ENCODE data around the gene SPTBN1.

SPTBN1 gene

DNA sequence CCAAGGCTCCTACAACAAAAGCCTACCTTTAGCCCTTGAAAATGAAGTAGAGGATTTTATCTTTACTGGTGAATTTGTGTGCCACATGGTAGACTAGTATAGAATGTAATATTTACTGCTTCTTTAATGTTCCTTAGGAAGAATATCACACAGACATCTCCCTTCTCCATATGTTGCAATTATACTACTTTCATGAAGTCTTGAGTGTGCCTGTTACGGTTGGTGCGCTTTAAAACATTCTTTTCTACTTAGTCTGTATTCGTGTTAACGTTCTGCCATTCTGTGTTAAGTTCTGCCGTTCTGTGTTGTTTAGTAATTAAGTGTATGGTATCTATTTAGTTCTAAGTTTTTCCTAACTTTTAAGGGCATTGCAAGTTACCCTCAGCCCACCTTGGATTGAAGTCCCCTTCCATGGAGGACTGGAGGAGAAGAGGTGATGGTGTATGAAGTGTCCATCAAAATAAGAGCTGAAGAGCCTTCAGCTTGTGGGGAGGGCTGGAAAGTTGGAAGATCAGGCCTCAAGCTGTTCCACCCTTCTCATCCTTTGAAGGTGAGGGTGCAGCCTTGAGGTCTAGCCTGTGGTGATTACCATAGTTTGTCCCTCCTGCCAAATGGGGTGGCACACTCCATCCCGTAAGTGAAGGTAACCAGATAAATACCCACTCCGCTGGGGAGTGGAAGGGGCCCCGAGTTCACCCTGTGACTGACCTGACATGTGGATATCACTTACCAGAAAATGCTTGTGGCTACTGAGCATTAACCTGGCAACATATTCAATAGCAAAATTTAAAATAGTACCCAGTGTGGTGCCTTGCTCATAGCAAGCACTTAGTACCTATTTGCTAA lies 131.3 kb downstream of the SPTBN1 start:
- Histone ChIP-seq H3K27me3 (replicated peaks; ENCODE audit: control insufficient read depth, insufficient read depth, low read length) (no peaks in the 10 kb centered on the region), H3K36me3 (ENCODE audit: control insufficient read depth, insufficient read depth, low read length, severe bottlenecking) (peaks cover 6% of the 10 kb centered on the region), H3K9ac (ENCODE audit: low read length) (no peak overlapping the region), H3K4me1 (ENCODE audit: control insufficient read depth, insufficient read depth, low read length) (peaks cover 29% of the 10 kb centered on the region), H3K4me3 (ENCODE audit: low read length) (no peak overlapping the region), H3K9me3 (ENCODE audit: control insufficient read depth, low read length) (no peaks in the 10 kb centered on the region)
- DNase-seq (ENCODE audit: low read depth) = no peak

DNA sequence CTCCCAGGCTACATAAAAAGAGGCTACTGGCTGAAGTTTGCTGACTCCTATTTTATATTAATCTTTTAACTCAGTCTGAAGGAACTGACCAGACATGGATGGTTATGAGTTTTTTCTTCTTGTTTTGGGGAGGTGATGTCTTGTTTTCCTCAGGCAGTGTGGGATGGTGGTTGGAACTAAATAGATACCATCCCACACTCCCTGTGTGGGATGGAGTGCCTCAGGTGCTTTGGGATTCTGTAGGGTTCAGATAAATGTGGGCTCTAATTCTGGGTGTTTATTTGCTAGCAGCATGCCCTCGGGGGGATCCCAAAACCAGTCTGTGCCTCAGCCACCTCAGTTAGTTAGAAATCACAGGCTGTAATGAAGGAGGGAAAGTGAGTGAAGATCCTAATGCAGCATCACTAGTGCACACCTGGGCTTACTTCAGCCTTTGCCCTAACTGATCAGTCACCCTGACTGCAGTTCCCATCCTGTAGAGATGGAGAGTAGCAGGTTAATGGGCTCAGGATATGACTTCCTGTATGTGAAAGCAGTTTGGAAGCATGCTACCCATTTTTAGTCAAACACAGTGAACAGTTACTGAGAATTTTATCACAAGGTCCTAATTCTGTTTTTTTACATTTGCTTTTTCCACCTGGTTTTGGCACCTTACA lies 132.2 kb downstream of the SPTBN1 start:
- Histone ChIP-seq H3K4me3 (ENCODE audit: low read length) (no peak overlapping the region), H3K9ac (ENCODE audit: low read length) (no peak overlapping the region), H3K27me3 (replicated peaks; ENCODE audit: control insufficient read depth, insufficient read depth, low read length) (no peaks in the 10 kb centered on the region), H3K4me1 (ENCODE audit: control insufficient read depth, insufficient read depth, low read length) (peaks cover 29% of the 10 kb centered on the region), H3K9me3 (ENCODE audit: control insufficient read depth, low read length) (no peaks in the 10 kb centered on the region), H3K36me3 (ENCODE audit: control insufficient read depth, insufficient read depth, low read length, severe bottlenecking) (peaks cover 8% of the 10 kb centered on the region)
- DNase-seq (ENCODE audit: low read depth) = no peak

DNA sequence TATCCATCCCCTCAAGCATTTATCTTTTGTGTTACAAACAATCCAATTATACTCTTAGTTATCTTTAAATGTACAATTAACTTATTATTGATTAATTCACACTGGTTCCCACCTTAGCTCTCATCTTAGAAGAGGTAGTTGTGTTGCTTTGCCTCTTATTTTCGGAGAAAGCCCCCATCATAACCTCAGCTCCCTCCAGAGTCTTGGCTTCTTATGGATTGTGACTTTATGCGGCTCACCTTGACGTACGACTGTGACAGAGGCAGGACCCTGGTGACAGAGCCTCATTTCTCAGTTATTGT lies 132.9 kb downstream of the SPTBN1 start:
- H3K9ac ChIP-seq (ENCODE audit: low read length) = no peak overlapping the region
- H3K4me3 ChIP-seq (ENCODE audit: low read length) = no peak overlapping the region
- H3K36me3 ChIP-seq (ENCODE audit: control insufficient read depth, insufficient read depth, low read length, severe bottlenecking) = peaks cover 6% of the 10 kb centered on the region
- no peak for DNase-seq (ENCODE audit: low read depth)
- H3K4me1 ChIP-seq (ENCODE audit: control insufficient read depth, insufficient read depth, low read length) = peaks cover 29% of the 10 kb centered on the region
- H3K27me3 ChIP-seq (replicated peaks; ENCODE audit: control insufficient read depth, insufficient read depth, low read length) = no peaks in the 10 kb centered on the region
- no peaks in the 10 kb centered on the region for H3K9me3 ChIP-seq (ENCODE audit: control insufficient read depth, low read length)

DNA sequence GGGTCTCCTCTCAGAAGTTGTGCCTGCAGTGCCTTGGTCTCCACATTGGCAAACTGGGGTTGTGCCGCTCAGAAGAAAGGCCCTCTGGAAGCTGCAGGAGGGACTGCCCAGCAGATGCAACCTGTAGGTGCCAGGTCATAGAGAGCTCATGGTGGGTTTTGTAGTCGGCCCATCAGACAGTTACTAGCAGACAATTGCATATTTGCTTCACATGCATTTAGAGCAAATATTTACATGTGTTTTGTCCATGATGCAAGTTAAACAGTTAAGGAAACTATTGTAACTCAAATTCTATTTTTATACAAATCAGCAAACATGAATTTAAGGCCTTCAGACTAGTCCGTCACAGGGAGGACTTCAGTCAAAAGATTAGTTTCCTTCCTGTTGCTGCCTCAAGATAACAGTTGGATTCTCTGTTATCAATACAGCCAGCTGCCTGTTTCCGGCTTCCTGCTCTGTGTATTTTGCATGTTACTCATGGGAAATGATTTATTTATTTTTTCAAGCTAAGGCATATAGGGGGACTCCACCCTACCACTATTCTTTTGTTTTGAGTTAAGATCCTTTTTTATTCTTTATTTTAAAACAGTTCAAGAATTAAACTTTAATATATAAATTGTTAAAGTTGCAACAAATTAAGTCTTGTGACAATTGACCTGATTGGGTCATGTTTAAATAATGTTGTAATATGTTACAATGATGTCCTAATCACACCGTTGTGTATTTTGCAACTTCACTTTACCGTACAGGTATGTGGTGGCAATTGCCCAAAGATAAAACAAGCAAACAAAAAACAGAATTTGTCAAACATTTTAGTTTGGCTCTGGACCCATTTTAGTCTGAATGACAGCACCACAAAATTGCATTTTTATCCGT lies 133.5 kb downstream of the SPTBN1 start:
- no peak overlapping the region for H3K9ac ChIP-seq (ENCODE audit: low read length)
- H3K36me3 ChIP-seq (ENCODE audit: control insufficient read depth, insufficient read depth, low read length, severe bottlenecking) = peaks cover 6% of the 10 kb centered on the region
- no peak for DNase-seq (ENCODE audit: low read depth)
- H3K27me3 ChIP-seq (replicated peaks; ENCODE audit: control insufficient read depth, insufficient read depth, low read length) = no peaks in the 10 kb centered on the region
- peaks cover 29% of the 10 kb centered on the region for H3K4me1 ChIP-seq (ENCODE audit: control insufficient read depth, insufficient read depth, low read length)
- H3K4me3 ChIP-seq (ENCODE audit: low read length) = no peak overlapping the region
- H3K9me3 ChIP-seq (ENCODE audit: control insufficient read depth, low read length) = no peaks in the 10 kb centered on the region

DNA sequence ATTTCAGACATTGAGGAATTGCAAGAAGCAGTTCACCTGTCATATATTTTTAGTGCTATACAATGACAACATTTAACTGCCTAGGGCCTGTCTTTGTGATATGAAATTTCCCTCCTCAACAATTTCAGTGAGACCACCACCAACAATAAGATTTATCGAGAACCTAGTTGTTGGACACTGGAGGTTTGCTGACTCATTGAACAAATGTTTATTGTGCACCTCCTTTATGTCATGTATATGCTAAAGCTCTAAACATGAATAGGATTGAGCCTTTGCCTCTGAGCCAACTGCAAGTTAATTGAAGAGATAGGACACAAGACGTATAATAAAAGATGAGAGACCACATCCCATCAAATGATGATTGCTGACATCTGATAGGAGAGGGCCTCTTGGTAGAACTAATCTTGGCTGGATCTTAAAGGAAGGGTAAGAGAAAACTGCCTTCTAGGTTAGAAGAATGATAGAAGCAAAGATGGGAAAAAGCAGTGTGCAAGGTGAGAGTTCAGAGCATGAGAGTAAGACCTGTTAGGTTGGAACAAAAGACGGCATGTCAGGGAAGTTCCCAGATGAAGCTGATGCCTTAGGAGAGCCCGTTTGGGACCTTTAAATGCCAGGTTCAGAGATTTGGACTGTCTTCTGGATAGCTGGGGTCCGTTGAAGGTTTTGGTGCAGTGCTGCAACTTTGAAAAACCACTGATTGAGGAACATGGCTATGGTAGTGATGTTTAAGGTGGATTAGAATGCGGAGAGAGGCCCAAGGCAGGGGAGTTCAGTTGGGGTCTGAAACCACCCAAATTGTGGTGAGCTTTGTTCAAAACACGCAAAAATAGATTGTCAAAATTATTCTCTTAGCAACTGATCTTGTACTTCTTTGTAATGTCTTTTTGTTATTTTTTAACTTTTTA lies 134.3 kb downstream of the SPTBN1 start:
- Histone ChIP-seq H3K9ac (ENCODE audit: low read length) (no peak overlapping the region), H3K27me3 (replicated peaks; ENCODE audit: control insufficient read depth, insufficient read depth, low read length) (no peaks in the 10 kb centered on the region), H3K4me3 (ENCODE audit: low read length) (no peak overlapping the region), H3K4me1 (ENCODE audit: control insufficient read depth, insufficient read depth, low read length) (peaks cover 26% of the 10 kb centered on the region), H3K9me3 (ENCODE audit: control insufficient read depth, low read length) (no peaks in the 10 kb centered on the region), H3K36me3 (ENCODE audit: control insufficient read depth, insufficient read depth, low read length, severe bottlenecking) (peaks cover 6% of the 10 kb centered on the region)
- DNase-seq (ENCODE audit: low read depth) = no peak

DNA sequence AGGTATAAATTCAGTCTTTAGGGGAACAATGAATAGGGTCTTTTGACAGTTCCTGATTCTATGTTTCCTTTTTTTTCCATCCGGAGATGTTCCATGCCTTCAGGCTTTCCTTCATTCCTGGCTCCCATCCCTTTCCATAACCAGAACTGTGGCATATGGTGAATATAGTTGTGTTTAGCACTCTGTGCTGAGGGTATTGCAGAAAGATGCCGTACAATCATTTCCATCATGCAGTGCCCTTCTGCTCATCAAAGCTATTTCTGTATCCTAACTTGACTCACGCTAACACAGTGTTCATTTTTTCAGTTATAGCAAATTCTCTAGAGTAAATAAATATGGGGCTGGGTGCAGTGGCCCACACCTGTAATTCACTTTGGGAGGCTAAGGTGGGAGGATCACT lies 135.4 kb downstream of the SPTBN1 start:
- H3K9me3 ChIP-seq (ENCODE audit: control insufficient read depth, low read length) = no peaks in the 10 kb centered on the region

DNA sequence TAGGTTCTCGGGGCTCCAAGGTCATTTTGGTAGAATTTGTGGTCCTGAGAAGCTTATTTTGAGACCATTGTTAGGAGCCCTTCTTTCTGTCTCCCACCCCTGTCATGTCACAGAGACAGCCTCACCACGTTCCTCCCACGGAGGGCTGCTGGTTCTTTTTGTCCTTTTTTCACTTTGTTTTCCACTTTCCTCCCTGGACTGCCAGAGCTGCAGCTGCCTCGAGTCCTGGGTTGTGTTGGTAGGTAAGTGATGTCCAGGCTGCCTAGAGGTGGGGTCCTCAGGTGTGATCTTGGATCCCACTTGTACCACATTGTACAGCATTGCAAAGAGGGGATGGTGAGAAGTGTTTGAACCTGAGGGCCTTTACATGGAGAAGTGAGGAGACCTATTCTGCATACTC lies 137.1 kb downstream of the SPTBN1 start:
- no peaks in the 10 kb centered on the region for H3K27me3 ChIP-seq (replicated peaks; ENCODE audit: control insufficient read depth, insufficient read depth, low read length)
- H3K9me3 ChIP-seq (ENCODE audit: control insufficient read depth, low read length) = no peaks in the 10 kb centered on the region
- DNase-seq (ENCODE audit: low read depth) = no peak
- peaks cover 8% of the 10 kb centered on the region for H3K4me1 ChIP-seq (ENCODE audit: control insufficient read depth, insufficient read depth, low read length)
- H3K36me3 ChIP-seq (ENCODE audit: control insufficient read depth, insufficient read depth, low read length, severe bottlenecking) = peaks cover 6% of the 10 kb centered on the region
- H3K4me3 ChIP-seq (ENCODE audit: low read length) = no peak overlapping the region
- H3K9ac ChIP-seq (ENCODE audit: low read length) = no peak overlapping the region

More for the DNA sequence above, 135.4 kb downstream of the SPTBN1 start:
- Histone ChIP-seq H3K4me3 (ENCODE audit: low read length) (no peak overlapping the region), H3K9ac (ENCODE audit: low read length) (no peak overlapping the region), H3K36me3 (ENCODE audit: control insufficient read depth, insufficient read depth, low read length, severe bottlenecking) (peaks cover 6% of the 10 kb centered on the region), H3K4me1 (ENCODE audit: control insufficient read depth, insufficient read depth, low read length) (peaks cover 15% of the 10 kb centered on the region), H3K27me3 (replicated peaks; ENCODE audit: control insufficient read depth, insufficient read depth, low read length) (no peaks in the 10 kb centered on the region)
- no peak for DNase-seq (ENCODE audit: low read depth)

DNA sequence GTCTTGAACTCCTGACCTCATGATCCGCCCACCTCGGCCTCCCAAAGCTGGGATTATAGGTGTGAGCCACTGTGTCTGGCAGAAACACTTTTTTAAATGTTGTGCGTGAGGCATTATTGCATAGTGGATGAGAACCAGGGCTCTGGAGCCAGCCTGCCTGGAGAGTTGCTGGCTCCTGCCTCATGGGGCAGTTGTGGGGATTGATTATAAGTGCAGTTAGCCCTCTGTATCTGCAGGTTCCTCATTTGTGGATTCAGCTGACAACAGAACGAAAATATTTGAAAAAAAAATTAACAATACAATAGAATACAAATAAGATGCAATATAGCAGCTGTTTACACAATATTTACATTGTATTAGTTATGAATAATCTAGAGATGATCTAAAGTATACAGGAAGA lies 137.9 kb downstream of the SPTBN1 start:
- H3K27me3 ChIP-seq (replicated peaks; ENCODE audit: control insufficient read depth, insufficient read depth, low read length) = no peaks in the 10 kb centered on the region
- no peak for DNase-seq (ENCODE audit: low read depth)
- H3K4me1 ChIP-seq (ENCODE audit: control insufficient read depth, insufficient read depth, low read length) = peaks cover 8% of the 10 kb centered on the region
- H3K36me3 ChIP-seq (ENCODE audit: control insufficient read depth, insufficient read depth, low read length, severe bottlenecking) = peaks cover 7% of the 10 kb centered on the region
- H3K9me3 ChIP-seq (ENCODE audit: control insufficient read depth, low read length) = no peaks in the 10 kb centered on the region
- H3K4me3 ChIP-seq (ENCODE audit: low read length) = no peak overlapping the region
- H3K9ac ChIP-seq (ENCODE audit: low read length) = no peak overlapping the region

DNA sequence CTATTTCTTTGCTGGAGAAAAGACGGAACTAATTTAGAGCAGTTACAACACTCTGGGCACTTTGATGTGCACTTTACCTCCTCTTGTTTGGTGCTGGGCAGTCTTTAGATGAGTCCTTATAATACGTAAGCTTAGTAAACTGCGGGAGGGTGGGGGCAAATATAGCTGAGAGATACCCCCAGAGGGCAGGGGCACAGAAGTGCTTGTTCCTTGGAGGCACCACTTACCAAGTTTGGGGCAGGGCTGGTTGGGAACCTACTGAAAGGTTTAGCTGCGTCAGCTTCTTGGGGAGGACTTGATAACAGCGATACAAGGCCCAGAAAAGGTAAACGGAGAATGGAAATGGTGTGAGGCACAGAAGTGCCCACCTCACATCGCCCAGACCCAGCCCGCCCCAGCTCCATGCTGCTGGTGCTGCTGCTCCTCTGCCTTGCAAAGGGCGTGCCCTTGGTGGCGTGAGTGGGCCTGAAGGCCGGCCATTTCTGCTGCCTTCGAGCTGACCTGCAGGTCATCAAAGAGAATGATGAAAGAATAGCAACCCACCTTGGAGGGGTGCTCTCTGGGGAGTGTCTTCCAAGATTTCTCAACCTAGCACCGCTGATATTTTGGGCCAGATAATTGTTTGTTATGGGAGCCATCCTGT lies 139.2 kb downstream of the SPTBN1 start:
- Histone ChIP-seq H3K4me1 (ENCODE audit: control insufficient read depth, insufficient read depth, low read length) (peaks cover 8% of the 10 kb centered on the region), H3K9me3 (ENCODE audit: control insufficient read depth, low read length) (no peaks in the 10 kb centered on the region), H3K9ac (ENCODE audit: low read length) (no peak overlapping the region), H3K4me3 (ENCODE audit: low read length) (no peak overlapping the region), H3K36me3 (ENCODE audit: control insufficient read depth, insufficient read depth, low read length, severe bottlenecking) (peaks cover 19% of the 10 kb centered on the region), H3K27me3 (replicated peaks; ENCODE audit: control insufficient read depth, insufficient read depth, low read length) (no peaks in the 10 kb centered on the region)
- DNase-seq (ENCODE audit: low read depth) = no peak
